Lung (tissue), 12 donors: Measurements from ENCODE around the gene ALDH16A1. TPM values are rescaled to one million over a fixed set of nuclear protein-coding genes. Genes with fewer than 3 reads are reported as not detected.
A peak's percentile ranks its signal among the peaks of the same experiment; 100 is the strongest.

Source experiments
- ATAC-seq: fragments of 200-7000 bp; cut with Tn5 transposase; one replicate; pipeline ENCODE4 v1.9.1; 2020; ENCODE audit warnings: moderate number of reproducible peaks; ENCODE audit not compliant: insufficient read depth, low FRiP score
- DNase-seq, 3 donors: peaks; one replicate each; pipeline ENCODE4 v3.0.0-alpha.2; 2013 to 2017
- H3K27ac ChIP-seq, 2 donors: one replicate each; pipeline ENCODE4 v1.5.1; 2013; ENCODE audit warnings: mild to moderate bottlenecking in 2 of 2, moderate library complexity in 2 of 2, control low read depth in 1 of 2, inconsistent platforms in 1 of 2, low read depth in 1 of 2, low read length in 1 of 2
- H3K27me3 ChIP-seq, 3 donors: one replicate each; pipeline ENCODE4 v1.5.1; 2013; ENCODE audit warnings: low read length in 2 of 3; ENCODE audit not compliant: control insufficient read depth in 3 of 3, insufficient read depth in 3 of 3
- H3K36me3 ChIP-seq, 4 donors: one replicate each; pipeline ENCODE4 v1.5.1; 2013; ENCODE audit warnings: low read length in 4 of 4, mild to moderate bottlenecking in 1 of 4, moderate library complexity in 1 of 4; ENCODE audit not compliant: control insufficient read depth in 4 of 4, insufficient read depth in 4 of 4
- H3K4me1 ChIP-seq, 5 donors: one replicate each; pipeline ENCODE4 v1.5.1; 2013; ENCODE audit warnings: low read length in 5 of 5, mild to moderate bottlenecking in 2 of 5, moderate library complexity in 1 of 5; ENCODE audit not compliant: control insufficient read depth in 5 of 5, insufficient read depth in 5 of 5
- H3K4me3 ChIP-seq: one replicate; pipeline ENCODE4 v1.5.1; 2013; ENCODE audit warnings: mild to moderate bottlenecking, control low read depth, moderate library complexity
- H3K9ac ChIP-seq, 2 donors: one replicate each; pipeline ENCODE4 v1.5.1; 2013; ENCODE audit warnings: low read length in 2 of 2, control low read depth in 1 of 2; ENCODE audit not compliant: insufficient read depth in 1 of 2
- H3K9me3 ChIP-seq, 4 donors: one replicate each; pipeline ENCODE4 v1.5.1; 2013; ENCODE audit warnings: low read length in 3 of 4, mild to moderate bottlenecking in 1 of 4, moderate library complexity in 1 of 4; ENCODE audit not compliant: control insufficient read depth in 4 of 4, insufficient read depth in 3 of 4
- WGBS, 2 donors: extraction: QIAGEN DNeasy Blood & Tissue Kit; methylation state at CpG; one replicate each; pipeline ENCODE4 v1.1.7; 2013; 5-methylcytosine and 5-hydroxymethylcytosine counted together
- polyA plus RNA-seq, 2 donors: library from polyadenylated mRNA; stranded (reverse); fragments of 200-250 nt; gene quantifications; one replicate each; pipeline ENCODE4 v1.2.1, GENCODE V29; 2013
- total RNA-seq, 2 donors: library from RNA; depleted of rRNA in 1 of 2; stranded (reverse); fragments of >200 nt in 1 of 2; gene quantifications; one replicate each; pipeline ENCODE4 v1.2.1, GENCODE V29; 2014 to 2021
- TF ChIP-seq, protein P1 (sequence below): IDR thresholded peaks from 2 replicates; pipeline ENCODE4 v1.5.1; 2012; ENCODE audit warnings: mild to moderate bottlenecking; ENCODE audit errors: control extremely low read depth, extremely low read depth
- donor health status: control.
- donor health status: control.
- donor health status: Bipolar disorder and iron deficiency.
- donor health status: healthy.
- donor health status: DM: yes; HTN: yes; CAD: no.

The ALDH16A1 gene
- total and polyA plus RNA-seq, 4 donors, result 21.1 to 53.3 (median 37.4) TPM

DNA sequence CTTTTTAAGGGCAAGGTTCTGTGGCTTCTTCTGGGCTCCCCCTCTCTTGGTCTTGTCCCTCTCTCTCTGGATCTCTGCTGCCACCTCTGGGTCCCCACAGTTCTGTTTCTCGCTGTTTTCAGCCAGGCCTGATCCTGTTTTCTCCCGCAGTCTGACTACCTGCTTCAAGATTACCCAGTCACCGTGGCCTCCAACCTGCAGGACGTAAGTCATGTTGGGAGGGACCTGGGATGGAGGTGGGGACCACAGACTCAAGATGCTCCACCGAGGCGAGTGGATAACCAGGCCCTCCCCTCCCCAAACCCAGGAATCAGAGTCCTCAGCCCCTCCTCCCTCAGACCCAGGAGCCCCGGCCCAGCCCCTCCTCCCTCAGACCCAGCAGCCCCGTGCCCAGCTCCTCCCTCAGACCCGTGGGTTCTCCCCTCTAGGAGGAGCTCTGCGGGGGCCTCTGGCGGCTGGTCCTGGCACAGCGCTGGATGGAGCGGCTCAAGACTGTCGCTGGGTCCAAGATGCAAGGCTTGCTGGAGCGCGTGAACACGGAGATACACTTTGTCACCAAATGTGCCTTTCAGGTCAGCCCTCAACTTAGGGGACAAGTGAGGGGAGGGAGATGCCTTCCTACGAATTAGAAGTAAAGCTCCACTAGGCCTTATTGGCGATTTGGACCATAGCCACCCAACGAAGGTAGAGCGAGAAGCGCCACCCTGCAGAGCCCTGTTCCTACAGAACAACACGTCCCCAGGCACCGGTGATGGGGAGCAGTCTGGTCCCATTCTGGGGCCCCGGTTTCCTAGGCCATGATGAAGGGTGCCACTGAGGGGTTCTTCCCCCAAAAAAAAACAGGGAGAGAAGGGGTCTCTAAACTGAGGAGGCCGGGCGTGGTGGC, 23.2 kb downstream of the ALDH16A1 start:
- Histone ChIP-seq H3K4me3 (no peak overlapping the region), H3K27ac (peak overlapping the region in 1 of 2 donors; percentile 5)

DNA sequence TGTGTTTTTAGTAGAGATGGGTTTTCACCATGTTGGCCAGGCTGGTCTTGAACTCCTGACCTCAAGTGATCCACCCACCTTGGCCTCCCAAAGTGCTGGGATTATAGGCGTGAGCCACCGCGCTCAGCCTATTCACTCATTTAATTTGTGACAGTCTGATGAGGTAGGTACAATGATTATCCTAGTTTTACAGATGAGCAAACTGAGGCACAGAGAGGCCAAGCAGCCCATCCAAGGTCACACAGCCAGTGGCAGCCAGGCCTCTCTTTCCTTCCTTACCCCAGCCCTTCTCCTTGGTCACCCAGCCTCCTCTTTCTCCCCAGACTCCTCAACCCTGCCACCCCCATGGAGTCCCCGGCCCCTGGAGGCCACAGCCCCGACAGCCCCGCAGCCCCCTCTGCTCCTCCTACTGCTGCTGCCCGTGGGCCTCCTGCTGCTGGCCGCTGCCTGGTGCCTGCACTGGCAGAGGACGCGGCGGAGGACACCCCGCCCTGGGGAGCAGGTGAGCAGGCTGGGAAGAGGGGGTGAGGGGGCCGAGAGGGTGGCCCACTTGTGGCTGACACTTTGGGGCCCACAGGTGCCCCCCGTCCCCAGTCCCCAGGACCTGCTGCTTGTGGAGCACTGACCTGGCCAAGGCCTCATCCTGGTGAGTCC, 27.1 kb downstream of the ALDH16A1 start:
- ATAC-seq, result no peak
- Histone ChIP-seq H3K27me3 (no peaks in the 10 kb centered on the region), H3K9me3 (no peaks in the 10 kb centered on the region), H3K4me3 (no peak overlapping the region), H3K9ac (no peak overlapping the region), H3K4me1 (peaks cover 0 to 2% (median 0%) of the 10 kb centered on the region in 5 donors), H3K36me3 (peaks cover 0 to 3% (median 0%) of the 10 kb centered on the region in 4 donors), H3K27ac (no peak overlapping the region)
- WGBS, 2 donors, result 85 to 96% methylated on average over 13 to 14 of the region's 14 CpGs
- DNase-seq, result no peak
- TF ChIP-seq, protein P1, sequence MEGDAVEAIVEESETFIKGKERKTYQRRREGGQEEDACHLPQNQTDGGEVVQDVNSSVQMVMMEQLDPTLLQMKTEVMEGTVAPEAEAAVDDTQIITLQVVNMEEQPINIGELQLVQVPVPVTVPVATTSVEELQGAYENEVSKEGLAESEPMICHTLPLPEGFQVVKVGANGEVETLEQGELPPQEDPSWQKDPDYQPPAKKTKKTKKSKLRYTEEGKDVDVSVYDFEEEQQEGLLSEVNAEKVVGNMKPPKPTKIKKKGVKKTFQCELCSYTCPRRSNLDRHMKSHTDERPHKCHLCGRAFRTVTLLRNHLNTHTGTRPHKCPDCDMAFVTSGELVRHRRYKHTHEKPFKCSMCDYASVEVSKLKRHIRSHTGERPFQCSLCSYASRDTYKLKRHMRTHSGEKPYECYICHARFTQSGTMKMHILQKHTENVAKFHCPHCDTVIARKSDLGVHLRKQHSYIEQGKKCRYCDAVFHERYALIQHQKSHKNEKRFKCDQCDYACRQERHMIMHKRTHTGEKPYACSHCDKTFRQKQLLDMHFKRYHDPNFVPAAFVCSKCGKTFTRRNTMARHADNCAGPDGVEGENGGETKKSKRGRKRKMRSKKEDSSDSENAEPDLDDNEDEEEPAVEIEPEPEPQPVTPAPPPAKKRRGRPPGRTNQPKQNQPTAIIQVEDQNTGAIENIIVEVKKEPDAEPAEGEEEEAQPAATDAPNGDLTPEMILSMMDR, result no peak

More for the DNA sequence above, 23.2 kb downstream of the ALDH16A1 start:
- H3K36me3 ChIP-seq, result peaks cover 0 to 3% (median 0%) of the 10 kb centered on the region in 4 donors
- no peak for ATAC-seq
- DNase-seq, result peak; percentile 68 to 77 (median 70)
- no peaks in the 10 kb centered on the region for H3K9me3 ChIP-seq
- TF ChIP-seq, protein P1, result peak; percentile 1
- 51 to 62% methylated on average over 27 of the region's 27 CpGs for WGBS, 2 donors
- peaks cover 0 to 11% (median 4%) of the 10 kb centered on the region in 5 donors for H3K4me1 ChIP-seq
- H3K9ac ChIP-seq, result no peak overlapping the region
- H3K27me3 ChIP-seq, result peaks cover 0 to 3% (median 0%) of the 10 kb centered on the region in 3 donors

DNA sequence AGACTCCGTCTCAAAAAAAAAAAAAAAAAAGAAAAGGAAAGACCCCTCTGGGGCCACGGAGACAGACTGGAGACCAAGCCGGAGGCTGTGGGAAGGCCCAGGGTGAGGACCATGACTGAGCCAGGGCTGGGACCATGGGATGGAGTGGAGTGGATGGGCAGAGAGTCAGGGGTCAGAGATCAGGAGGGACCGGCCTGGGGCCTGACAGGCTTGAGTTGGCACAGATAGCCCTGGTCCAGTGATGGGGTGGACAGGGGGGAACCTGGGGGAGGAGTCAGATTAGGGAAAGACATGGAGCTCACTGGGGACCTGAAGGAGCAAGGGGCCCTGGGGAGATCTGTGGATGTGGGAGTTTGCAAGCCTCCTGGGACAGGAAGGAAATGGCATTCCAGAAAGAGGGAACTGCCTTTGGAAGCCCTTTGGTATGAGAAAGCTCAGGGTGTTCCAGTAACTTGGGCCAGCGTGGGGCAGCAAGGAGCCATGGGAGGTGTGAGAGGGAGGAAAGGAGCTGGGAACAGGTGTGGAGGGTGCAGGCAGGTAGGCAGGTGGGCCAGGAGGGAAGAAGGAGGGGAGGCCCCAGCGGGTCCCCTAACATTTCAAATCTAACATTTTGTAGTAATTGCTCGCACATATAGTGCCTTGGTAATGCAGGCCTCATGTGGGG, 28.1 kb downstream of the ALDH16A1 start:
- H3K36me3 ChIP-seq, result peaks cover 0 to 3% (median 0%) of the 10 kb centered on the region in 4 donors
- WGBS, 2 donors, result 88 to 92% methylated on average over 7 of the region's 7 CpGs
- no peaks in the 10 kb centered on the region for H3K27me3 ChIP-seq
- DNase-seq (no peak), ATAC-seq (no peak)
- TF ChIP-seq, protein P1, result no peak
- no peak overlapping the region for H3K27ac ChIP-seq
- H3K4me3 ChIP-seq, result no peak overlapping the region
- H3K9me3 ChIP-seq, result no peaks in the 10 kb centered on the region
- no peak overlapping the region for H3K9ac ChIP-seq
- peaks cover 0 to 2% (median 0%) of the 10 kb centered on the region in 5 donors for H3K4me1 ChIP-seq
